Activated CD4-positive, alpha-beta T cell treated with anti-CD3 and anti-CD28 coated beads for 36 hours (primary cell): Measurements from ENCODE around the gene GIGYF2. TPM values are rescaled to one million over a fixed set of nuclear protein-coding genes. Genes with fewer than 3 reads are reported as not detected.
"Not testable (repeated sequence)": the region's sequence is repeated elsewhere in the genome, so short reads cannot be mapped to it uniquely, and the experiment has no call there.

Experiments used
- ATAC-seq: fragments of 200-7000 bp; cut with Tn5 transposase; one replicate; pipeline ENCODE4 v1.10.0; 2021; ENCODE audit warnings: mild to moderate bottlenecking, moderate library complexity
- CTCF ChIA-PET: fragments of 350-600 bp; sonication (Branson Sonifier 250); formaldehyde crosslinking; loops from one replicate; lab custom pipeline; 2021; ENCODE audit warnings: antibody characterized with exemption; lab: Charles Lee
- POLR2A ChIA-PET: fragments of 350-600 bp; sonication (Branson Sonifier 250); formaldehyde crosslinking; loops from one replicate; lab custom pipeline; 2021; ENCODE audit warnings: antibody characterized with exemption, inconsistent platforms; lab: Charles Lee
- DNase-seq: peaks from one replicate; pipeline ENCODE4 v3.0.0-alpha.2; 2020
- H3K27ac Mint-ChIP-seq: one replicate; pipeline ENCODE4 v1.8.0; 2021; ENCODE audit warnings: mixed read lengths
- H3K27me3 Mint-ChIP-seq: one replicate; pipeline ENCODE4 v1.8.0; 2021; ENCODE audit warnings: mixed read lengths
- H3K36me3 Mint-ChIP-seq: one replicate; pipeline ENCODE4 v1.8.0; 2021; ENCODE audit warnings: low read depth, mixed read lengths
- H3K4me1 Mint-ChIP-seq: one replicate; pipeline ENCODE4 v1.8.0; 2021; ENCODE audit warnings: mixed read lengths
- H3K4me3 Mint-ChIP-seq: one replicate; pipeline ENCODE4 v1.8.0; 2021; ENCODE audit warnings: mild to moderate bottlenecking, moderate library complexity, mixed read lengths
- H3K9me3 Mint-ChIP-seq: one replicate; pipeline ENCODE4 v1.8.0; 2021; ENCODE audit warnings: low read depth, mixed read lengths
- intact Hi-C, 2 experiments: fragments of 100-400 bp; cut with DNase I in 1 of 2; cut with micrococcal nuclease in 1 of 2; formaldehyde crosslinking; loops; one replicate each; pipeline versions ENCODE4 v1.14.2 to v1.15.1; 2022 to 2024; cut with DNase I, micrococcal nuclease
- total RNA-seq, 2 experiments: library from RNA; stranded (reverse); gene quantifications; one replicate each; pipeline ENCODE4 v1.2.3, GENCODE V29; 2021

GIGYF2 gene
- total RNA-seq, 2 experiments from 2014 or later, result 51.1 to 51.9 TPM

DNA sequence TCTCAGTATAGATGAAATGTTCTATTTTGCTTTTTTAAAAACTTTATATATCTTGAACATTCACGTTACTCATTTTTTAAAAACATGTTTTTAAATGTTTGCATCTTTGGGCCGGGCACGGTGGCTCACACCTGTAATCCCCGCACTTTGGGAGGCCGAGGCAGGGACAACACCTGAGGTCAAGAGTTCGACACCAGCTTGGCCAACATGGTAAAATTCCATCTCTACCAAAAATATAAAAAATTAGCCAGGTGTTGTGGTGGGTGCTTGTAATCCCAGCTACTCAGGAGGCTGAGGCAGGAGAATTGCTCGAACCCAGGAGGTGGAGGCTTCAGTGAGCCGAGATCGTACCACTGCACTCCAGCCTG lies 210.6 kb downstream of the GIGYF2 start:
- H3K9me3 Mint-ChIP-seq, result peaks cover 11% of the 10 kb centered on the region
- CTCF ChIA-PET, H3K4me3 Mint-ChIP-seq, H3K27ac Mint-ChIP-seq, H3K36me3 Mint-ChIP-seq, H3K4me1 Mint-ChIP-seq, POLR2A ChIA-PET, intact Hi-C loops, DNase-seq, ATAC-seq: not testable (repeated sequence)
- H3K27me3 Mint-ChIP-seq, result peaks cover 17% of the 10 kb centered on the region

GRCh38 chr2:232908695-232909094 lies 211.6 kb downstream of the GIGYF2 start:
- intact Hi-C loops, result no loop called here
- Mint-ChIP-seq H3K9me3 (peaks cover 11% of the 10 kb centered on the region), H3K4me3 (no peak overlapping the region), H3K4me1 (no peaks in the 10 kb centered on the region), H3K36me3 (no peaks in the 10 kb centered on the region), H3K27ac (no peak overlapping the region), H3K27me3 (peaks cover 22% of the 10 kb centered on the region)
- POLR2A ChIA-PET, result no interaction called here
- ATAC-seq, result no peak
- no peak for DNase-seq
- CTCF ChIA-PET, result no interaction called here

Other genes with a start within 250 kb of the GIGYF2 start
- gene ALPI, start 241.2 kb upstream of the GIGYF2 start, total RNA-seq, result not detected
- under 1 TPM; 0.19 to 0.23 TPM for gene ECEL1, start 209.5 kb upstream of the GIGYF2 start, total RNA-seq
- not detected for gene PRSS56, start 176.9 kb upstream of the GIGYF2 start, total RNA-seq
- not detected for gene CHRND, start 171.2 kb upstream of the GIGYF2 start, total RNA-seq
- not detected for gene CHRNG, start 157.6 kb upstream of the GIGYF2 start, total RNA-seq
- 1 to 10 TPM; 7.6 to 7.9 TPM for gene TIGD1, start 146.8 kb upstream of the GIGYF2 start, total RNA-seq
- gene EIF4E2, start 146.6 kb upstream of the GIGYF2 start, total RNA-seq, result 10 to 100 TPM; 57.0 to 68.0 TPM
- under 1 TPM in 1 of 2 experiments, not detected in 1; 0.23 TPM for gene EFHD1, start 63.7 kb upstream of the GIGYF2 start, total RNA-seq
- not detected for gene KCNJ13, start 79.2 kb downstream of the GIGYF2 start, total RNA-seq
- 1 to 10 TPM in 1 of 2 experiments, under 1 TPM in 1; 0.87 to 2.1 TPM for gene SNORC, start 172.9 kb downstream of the GIGYF2 start, total RNA-seq